Mesendoderm (in vitro differentiated cells): ENCODE results near the gene SLC1A2.

Source experiments
- DNase-seq: peaks from one replicate; pipeline ENCODE4 v3.0.0; 2013
- H2AK5ac ChIP-seq: 2 replicates; pipeline ENCODE4 v1.6.1; 2013; ENCODE audit warnings: low read length, inconsistent platforms
- H2BK120ac ChIP-seq: 2 replicates; pipeline ENCODE4 v1.6.1; 2013; ENCODE audit warnings: low read depth, mild to moderate bottlenecking, low read length, moderate library complexity, mixed read lengths
- H2BK15ac ChIP-seq: replicated peaks from 2 replicates; pipeline ENCODE4 v1.6.1; 2013; ENCODE audit warnings: low read depth, mild to moderate bottlenecking, moderate library complexity
- H2BK5ac ChIP-seq: 2 replicates; pipeline ENCODE4 v1.6.1; 2013; ENCODE audit warnings: low read length, inconsistent platforms
- H3K18ac ChIP-seq: 2 replicates; pipeline ENCODE4 v1.6.1; 2013; ENCODE audit warnings: mild to moderate bottlenecking, low read length, mixed read lengths
- H3K23ac ChIP-seq: one replicate; pipeline ENCODE4 v1.6.1; 2013; ENCODE audit warnings: low read length
- H3K27ac ChIP-seq: 2 replicates; pipeline ENCODE4 v1.5.1; 2013; ENCODE audit warnings: low read depth, mild to moderate bottlenecking, inconsistent platforms, low read length, moderate library complexity
- H3K27me3 ChIP-seq: 2 replicates; pipeline ENCODE4 v1.6.1; 2013; ENCODE audit warnings: low read length, control low read depth, mild to moderate bottlenecking, inconsistent platforms; ENCODE audit not compliant: insufficient read depth, poor library complexity
- H3K36me3 ChIP-seq: 2 replicates; pipeline ENCODE4 v1.6.1; 2013; ENCODE audit warnings: low read length, inconsistent platforms; ENCODE audit not compliant: control insufficient read depth, insufficient read depth
- H3K4ac ChIP-seq: one replicate; pipeline ENCODE4 v1.6.1; 2013; ENCODE audit warnings: low read depth, mild to moderate bottlenecking, low read length, moderate library complexity
- H3K4me1 ChIP-seq: 2 replicates; pipeline ENCODE4 v1.6.1; 2013; ENCODE audit warnings: low read depth, low read length, inconsistent platforms; ENCODE audit not compliant: control insufficient read depth
- H3K4me2 ChIP-seq: 2 replicates; pipeline ENCODE4 v1.6.1; 2013; ENCODE audit warnings: low read length
- H3K4me3 ChIP-seq: 2 replicates; pipeline ENCODE4 v1.5.1; 2013; ENCODE audit warnings: mild to moderate bottlenecking, low read length
- H3K56ac ChIP-seq: one replicate; pipeline ENCODE4 v1.6.1; 2013; ENCODE audit warnings: low read length
- H3K79me1 ChIP-seq: 2 replicates; pipeline ENCODE4 v1.6.1; 2013; ENCODE audit warnings: low read length, inconsistent platforms
- H3K79me2 ChIP-seq: 2 replicates; pipeline ENCODE4 v1.6.1; 2013; ENCODE audit warnings: mild to moderate bottlenecking, low read length; ENCODE audit not compliant: control insufficient read depth, insufficient read depth
- H3K9ac ChIP-seq: 2 replicates; pipeline ENCODE4 v1.6.1; 2013; ENCODE audit warnings: low read length, inconsistent platforms
- H4K5ac ChIP-seq: one replicate; pipeline ENCODE4 v1.6.1; 2013; ENCODE audit warnings: low read length
- H4K8ac ChIP-seq: one replicate; pipeline ENCODE4 v1.6.1; 2013; ENCODE audit warnings: low read depth, mild to moderate bottlenecking, control low read depth, low read length, moderate library complexity
- WGBS: extraction: QIAGEN DNeasy Blood & Tissue Kit; methylation state at CpG from one replicate; pipeline ENCODE4 v1.1.7; 2013; ENCODE audit warnings: low lambda C conversion rate, missing lambda C conversion rate; ENCODE audit not compliant: insufficient coverage; ENCODE audit errors: extremely low coverage; 5-methylcytosine and 5-hydroxymethylcytosine counted together

SLC1A2 gene

GRCh38 chr11:35298369-35298768, 121.0 kb downstream of the SLC1A2 start:
- Histone ChIP-seq H3K4me3 (no peak overlapping the region), H3K27me3 (no peaks in the 10 kb centered on the region), H3K9ac (no peak overlapping the region), H2BK15ac (no peak overlapping the region), H3K18ac (no peak overlapping the region), H3K36me3 (no peaks in the 10 kb centered on the region), H3K79me1 (no peaks in the 10 kb centered on the region), H3K23ac (no peak overlapping the region), H3K56ac (no peak overlapping the region), H2BK5ac (no peak overlapping the region), H3K27ac (no peak overlapping the region), H4K5ac (no peak overlapping the region), H3K79me2 (no peaks in the 10 kb centered on the region), H3K4me1 (no peaks in the 10 kb centered on the region), H3K4me2 (no peak overlapping the region), H4K8ac (no peak overlapping the region), H2AK5ac (no peak overlapping the region), H3K4ac (no peak overlapping the region), H2BK120ac (no peak overlapping the region)
- DNase-seq: no peak
- no CpG with 5 or more reads among the region's 1 CpG for WGBS

DNA sequence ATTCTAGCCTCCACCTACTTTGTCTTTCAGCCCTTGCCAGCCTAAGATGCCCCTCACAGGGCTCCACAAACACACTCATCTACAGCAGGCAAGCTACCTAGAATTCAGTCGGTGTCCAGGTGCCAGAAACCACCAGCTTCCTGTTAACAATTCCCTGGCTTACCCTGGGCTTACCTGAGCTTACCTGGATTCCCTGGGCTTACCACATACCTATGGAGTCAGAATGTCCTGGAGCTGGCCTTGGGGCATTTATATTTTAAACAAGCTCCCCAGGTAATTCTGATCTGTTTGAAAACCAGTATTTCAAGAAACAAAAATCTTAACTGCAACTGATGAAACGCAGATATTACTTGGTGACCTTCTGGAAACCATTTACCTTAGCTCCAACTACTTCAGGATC, 123.6 kb downstream of the SLC1A2 start:
- Histone ChIP-seq H3K79me2 (no peaks in the 10 kb centered on the region), H3K4me3 (no peak overlapping the region), H2AK5ac (no peak overlapping the region), H3K18ac (no peak overlapping the region), H3K27me3 (no peaks in the 10 kb centered on the region), H2BK120ac (no peak overlapping the region), H2BK5ac (no peak overlapping the region), H3K9ac (no peak overlapping the region), H3K36me3 (no peaks in the 10 kb centered on the region), H3K4ac (no peak overlapping the region), H3K23ac (no peak overlapping the region), H3K79me1 (no peaks in the 10 kb centered on the region), H4K8ac (no peak overlapping the region), H4K5ac (no peak overlapping the region), H2BK15ac (no peak overlapping the region), H3K27ac (no peak overlapping the region), H3K4me2 (no peak overlapping the region), H3K4me1 (no peaks in the 10 kb centered on the region), H3K56ac (no peak overlapping the region)
- DNase-seq: peak; percentile 23
- WGBS: no CpG with 5 or more reads among the region's 2 CpGs

GRCh38 chr11:35293699-35294098, 125.7 kb downstream of the SLC1A2 start:
- Histone ChIP-seq H3K18ac (no peak overlapping the region), H3K79me1 (no peaks in the 10 kb centered on the region), H3K56ac (no peak overlapping the region), H3K4me3 (no peak overlapping the region), H2BK120ac (no peak overlapping the region), H2BK5ac (no peak overlapping the region), H3K4me2 (no peak overlapping the region), H3K23ac (no peak overlapping the region), H3K4ac (no peak overlapping the region), H3K36me3 (no peaks in the 10 kb centered on the region), H2AK5ac (no peak overlapping the region), H3K4me1 (no peaks in the 10 kb centered on the region), H4K8ac (no peak overlapping the region), H3K27ac (no peak overlapping the region), H3K27me3 (no peaks in the 10 kb centered on the region), H3K79me2 (no peaks in the 10 kb centered on the region), H4K5ac (no peak overlapping the region), H2BK15ac (no peak overlapping the region), H3K9ac (no peak overlapping the region)
- no CpG with 5 or more reads among the region's 4 CpGs for WGBS
- no peak for DNase-seq

DNA sequence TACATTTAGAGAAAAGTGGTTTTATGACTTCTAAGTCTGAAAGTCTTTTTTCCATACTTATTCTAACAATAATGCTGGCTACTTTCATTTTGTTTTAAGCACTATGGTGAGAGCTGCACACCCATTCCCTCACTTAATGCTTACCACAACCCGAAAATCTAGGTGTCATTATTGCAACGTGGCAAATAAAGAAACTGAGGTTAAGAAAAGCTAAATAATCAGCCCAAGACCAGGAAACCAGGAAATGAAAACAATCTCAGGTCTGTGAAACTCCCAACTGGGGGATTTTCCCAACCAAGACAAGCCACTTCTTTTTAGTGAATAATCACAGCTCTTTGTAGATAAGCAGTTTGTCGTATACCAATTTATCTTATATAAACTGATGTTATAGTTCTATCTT, 126.3 kb downstream of the SLC1A2 start:
- Histone ChIP-seq H3K4me2 (no peak overlapping the region), H3K9ac (no peak overlapping the region), H2BK5ac (no peak overlapping the region), H3K4me3 (no peak overlapping the region), H2BK15ac (no peak overlapping the region), H3K4me1 (no peaks in the 10 kb centered on the region), H3K79me2 (no peaks in the 10 kb centered on the region), H3K4ac (no peak overlapping the region), H3K23ac (no peak overlapping the region), H3K36me3 (no peaks in the 10 kb centered on the region), H3K27ac (no peak overlapping the region), H4K8ac (no peak overlapping the region), H3K18ac (no peak overlapping the region), H3K79me1 (no peaks in the 10 kb centered on the region), H2AK5ac (no peak overlapping the region), H3K27me3 (no peaks in the 10 kb centered on the region), H4K5ac (no peak overlapping the region), H2BK120ac (no peak overlapping the region), H3K56ac (no peak overlapping the region)
- no peak for DNase-seq
- WGBS: no CpG with 5 or more reads among the region's 3 CpGs

DNA sequence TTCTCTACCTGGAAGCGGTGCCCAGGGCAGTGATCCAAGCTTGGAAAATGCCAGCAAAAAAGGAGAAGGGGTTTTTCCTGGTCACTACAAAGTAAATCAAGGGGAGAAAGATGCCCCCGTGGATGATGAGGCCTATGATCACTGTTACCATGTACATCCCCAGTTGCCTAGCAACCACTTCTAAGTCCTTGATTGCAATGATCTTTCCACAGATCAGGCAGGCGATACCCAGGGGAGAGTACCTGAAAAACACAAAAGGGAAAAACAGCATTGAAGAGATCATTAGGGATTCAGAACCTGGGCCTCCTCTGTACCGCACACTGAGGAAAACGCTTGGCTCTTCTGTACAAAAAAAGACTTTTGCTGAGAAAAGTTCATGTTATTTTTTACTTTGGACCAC, 127.1 kb downstream of the SLC1A2 start:
- Histone ChIP-seq H4K5ac (no peak overlapping the region), H3K27ac (no peak overlapping the region), H2BK5ac (no peak overlapping the region), H3K4me2 (no peak overlapping the region), H2BK15ac (no peak overlapping the region), H3K56ac (no peak overlapping the region), H3K79me2 (no peaks in the 10 kb centered on the region), H3K9ac (no peak overlapping the region), H3K23ac (no peak overlapping the region), H3K79me1 (no peaks in the 10 kb centered on the region), H2BK120ac (no peak overlapping the region), H3K18ac (no peak overlapping the region), H4K8ac (no peak overlapping the region), H2AK5ac (no peak overlapping the region), H3K4ac (no peak overlapping the region), H3K36me3 (no peaks in the 10 kb centered on the region), H3K4me3 (no peak overlapping the region), H3K27me3 (no peaks in the 10 kb centered on the region), H3K4me1 (no peaks in the 10 kb centered on the region)
- DNase-seq: peak; percentile 28
- WGBS: no CpG with 5 or more reads among the region's 5 CpGs

DNA sequence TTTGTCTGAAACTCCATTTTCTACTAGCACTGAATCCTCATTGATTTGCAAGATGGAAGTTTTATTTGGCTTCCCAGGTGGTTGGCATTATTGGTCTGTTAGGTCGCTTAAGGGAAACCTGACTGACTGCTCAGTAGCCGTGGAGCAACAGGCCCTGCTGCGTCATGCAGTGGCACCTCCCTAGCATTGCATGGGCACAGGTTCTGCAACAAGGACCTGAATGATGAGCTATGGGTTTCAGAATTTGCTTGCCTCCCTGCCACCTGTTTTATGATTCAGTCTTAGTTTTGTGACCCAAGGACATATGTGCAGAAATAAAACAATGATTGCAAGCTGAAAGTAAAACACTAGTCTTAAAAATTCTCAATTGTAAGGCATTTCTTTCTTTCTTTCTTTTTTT, 128.5 kb downstream of the SLC1A2 start:
- H3K4me2 ChIP-seq: no peak overlapping the region
- H3K27me3 ChIP-seq: no peaks in the 10 kb centered on the region
- H3K79me2 ChIP-seq: no peaks in the 10 kb centered on the region
- no peak overlapping the region for H2BK120ac ChIP-seq
- H3K4me1 ChIP-seq: no peaks in the 10 kb centered on the region
- H4K8ac ChIP-seq: no peak overlapping the region
- no peak overlapping the region for H3K9ac ChIP-seq
- H3K18ac ChIP-seq: no peak overlapping the region
- no peak overlapping the region for H3K27ac ChIP-seq
- H3K36me3 ChIP-seq: no peaks in the 10 kb centered on the region
- peak; percentile 38 for DNase-seq
- H3K56ac ChIP-seq: no peak overlapping the region
- no peak overlapping the region for H3K4ac ChIP-seq
- no peak overlapping the region for H2BK15ac ChIP-seq
- H2BK5ac ChIP-seq: no peak overlapping the region
- H3K4me3 ChIP-seq: no peak overlapping the region
- no CpG with 5 or more reads among the region's 3 CpGs for WGBS
- no peaks in the 10 kb centered on the region for H3K79me1 ChIP-seq
- H4K5ac ChIP-seq: no peak overlapping the region
- no peak overlapping the region for H3K23ac ChIP-seq
- H2AK5ac ChIP-seq: no peak overlapping the region
